C4-2B (cell line): ENCODE results near the gene ARRDC2.

Experiments used
- ZFX ChIP-seq: fragments of 450-650 bp; IDR thresholded peaks from 2 replicates; pipeline ENCODE4 v1.6.1; 2017
- TF ChIP-seq, protein P1 (sequence below): fragments of 450-650 bp; conservative IDR thresholded peaks from 2 replicates; pipeline ENCODE4 v1.5.1; 2017; ENCODE audit warnings: mild to moderate bottlenecking

DNA sequence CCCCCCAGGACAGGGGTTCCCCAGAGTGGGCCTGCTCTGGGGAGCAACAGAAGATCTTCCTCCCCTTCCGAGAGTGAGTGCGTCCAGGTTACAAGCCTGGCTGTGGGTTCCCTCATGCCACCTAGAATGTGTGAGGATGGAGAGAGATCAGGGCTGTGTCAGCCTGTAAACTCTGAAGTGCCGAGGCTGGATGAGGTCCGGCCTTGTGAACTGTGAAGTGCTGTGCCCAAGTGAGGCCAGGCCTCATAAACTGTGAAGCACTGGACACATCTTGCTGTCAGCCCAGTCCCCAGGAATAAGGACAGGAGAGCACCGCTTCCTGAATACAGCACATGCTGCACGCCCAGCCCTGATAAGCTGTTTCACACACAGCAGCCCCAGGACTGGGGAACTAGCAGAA lies 33.4 kb upstream of the ARRDC2 start:
- TF ChIP-seq, protein P1, sequence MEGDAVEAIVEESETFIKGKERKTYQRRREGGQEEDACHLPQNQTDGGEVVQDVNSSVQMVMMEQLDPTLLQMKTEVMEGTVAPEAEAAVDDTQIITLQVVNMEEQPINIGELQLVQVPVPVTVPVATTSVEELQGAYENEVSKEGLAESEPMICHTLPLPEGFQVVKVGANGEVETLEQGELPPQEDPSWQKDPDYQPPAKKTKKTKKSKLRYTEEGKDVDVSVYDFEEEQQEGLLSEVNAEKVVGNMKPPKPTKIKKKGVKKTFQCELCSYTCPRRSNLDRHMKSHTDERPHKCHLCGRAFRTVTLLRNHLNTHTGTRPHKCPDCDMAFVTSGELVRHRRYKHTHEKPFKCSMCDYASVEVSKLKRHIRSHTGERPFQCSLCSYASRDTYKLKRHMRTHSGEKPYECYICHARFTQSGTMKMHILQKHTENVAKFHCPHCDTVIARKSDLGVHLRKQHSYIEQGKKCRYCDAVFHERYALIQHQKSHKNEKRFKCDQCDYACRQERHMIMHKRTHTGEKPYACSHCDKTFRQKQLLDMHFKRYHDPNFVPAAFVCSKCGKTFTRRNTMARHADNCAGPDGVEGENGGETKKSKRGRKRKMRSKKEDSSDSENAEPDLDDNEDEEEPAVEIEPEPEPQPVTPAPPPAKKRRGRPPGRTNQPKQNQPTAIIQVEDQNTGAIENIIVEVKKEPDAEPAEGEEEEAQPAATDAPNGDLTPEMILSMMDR: no peak
- TF ChIP-seq ZFX: no peak
